Measurements from ENCODE around the gene PPM1K. TPM values are rescaled to one million over a fixed set of nuclear protein-coding genes. Genes with fewer than 3 reads are reported as not detected.

Gene PPM1K
- total and polyA plus RNA-seq, 2 donors (not counting 3 experiments of a cell fraction or from before 2014, with no cell fraction given), result 4.0 to 8.6 TPM

Small RNA genes within 50 kb of the gene (small RNA-seq; reads per million reads assigned to genes)
- gene RF00019 (ENCODE audit: insufficient read depth, insufficient read length, low read depth, low replicate concordance) (not detected), gene RNU6-1298P (ENCODE audit: insufficient read depth, insufficient read length, low read depth, low replicate concordance) (not detected)

Other genes starting within 250 kb of the PPM1K start
- gene ABCG2, start 125.9 kb downstream of the PPM1K start, total RNA-seq, result 5.0 and 6.4 TPM in 2 replicates
- gene ABCG2, start 125.9 kb downstream of the PPM1K start, polyA plus RNA-seq, result 2.9 and 3.4 TPM in 2 replicates
- 4.1 and 5.0 TPM in 2 replicates for gene HERC6, start 94.3 kb upstream of the PPM1K start, total RNA-seq
- 1.9 and 2.1 TPM in 2 replicates for gene HERC6, start 94.3 kb upstream of the PPM1K start, polyA plus RNA-seq
- 0.30 and 0.91 TPM in 2 replicates for gene HERC5, start 172.6 kb upstream of the PPM1K start, total RNA-seq
- 0.19 and 0.25 TPM in 2 replicates for gene HERC5, start 172.6 kb upstream of the PPM1K start, polyA plus RNA-seq
- 79.7 and 81.8 TPM in 2 replicates for gene PYURF, start 239.2 kb upstream of the PPM1K start, total RNA-seq
- 45.0 and 59.1 TPM in 2 replicates for gene PYURF, start 239.2 kb upstream of the PPM1K start, polyA plus RNA-seq